Hypothalamus (tissue), 51 donors: Measurements from ENCODE around the gene ZNF493.

Experiments used
- DNase-seq, 51 donors: peaks; one replicate each; lab custom pipeline; 2025; lab: John Stamatoyannopoulos, UW

Gene ZNF493

DNA sequence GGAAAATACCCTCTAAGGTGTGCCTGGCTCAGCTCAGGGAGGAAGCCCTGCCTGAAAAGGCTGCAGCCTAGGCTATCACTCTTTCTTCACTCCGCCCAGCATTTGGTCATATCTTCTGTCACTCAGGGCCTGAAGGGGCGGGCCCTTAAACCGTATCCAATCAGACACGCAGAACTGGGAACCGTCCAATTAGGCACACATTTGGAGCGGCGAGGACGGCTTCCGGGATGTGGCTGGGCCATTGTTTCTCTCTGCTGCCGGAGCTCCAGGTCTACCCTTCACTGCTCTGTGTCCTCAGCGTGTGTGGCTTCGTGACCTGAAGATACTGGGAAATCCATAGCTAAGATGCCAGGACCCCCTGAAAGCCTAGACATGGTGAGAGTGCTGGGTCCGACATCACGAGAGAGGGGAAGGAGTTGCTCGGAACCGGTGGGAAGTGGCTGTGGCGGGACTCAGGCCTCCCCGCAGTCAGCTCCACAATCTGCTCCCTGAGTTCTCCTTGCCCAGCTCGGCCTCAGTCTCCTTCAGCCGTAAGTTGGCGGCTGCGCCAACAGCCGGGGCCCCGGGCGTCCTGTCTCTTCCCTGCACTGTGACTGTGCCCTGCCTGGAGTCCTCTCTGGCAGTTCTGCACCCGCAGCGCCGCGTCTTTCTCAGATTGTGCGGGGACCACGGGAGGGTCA lies at the start of gene ZNF493:
Gene ZNF493 (plus strand): TSS at position 241 of the 680 bp plus-strand sequence. CDS start 105 bp downstream, at position 346.
- DNase-seq = peak; percentile 41 to 97 (median 88)

DNA sequence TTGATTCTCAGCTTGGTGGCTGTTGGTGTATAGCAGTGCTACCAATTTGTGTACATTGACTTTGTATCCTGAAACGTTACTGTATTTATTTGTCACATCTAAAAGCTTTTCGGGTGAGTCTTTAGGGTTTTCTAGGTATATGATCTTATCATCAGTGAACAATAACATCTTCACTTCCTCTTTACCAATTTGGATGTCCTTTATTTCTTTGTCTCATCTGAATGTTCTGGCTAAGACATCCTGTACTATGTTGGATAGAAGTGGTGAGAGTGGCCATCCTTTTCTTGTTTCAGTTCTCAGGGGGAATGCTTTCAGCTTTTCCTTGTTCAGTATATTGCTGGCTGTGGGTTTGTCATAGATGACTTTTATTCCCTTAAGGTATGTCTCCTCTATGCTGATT lies 44.1 kb upstream of the ZNF493 start:
- DNase-seq = no peak

DNA sequence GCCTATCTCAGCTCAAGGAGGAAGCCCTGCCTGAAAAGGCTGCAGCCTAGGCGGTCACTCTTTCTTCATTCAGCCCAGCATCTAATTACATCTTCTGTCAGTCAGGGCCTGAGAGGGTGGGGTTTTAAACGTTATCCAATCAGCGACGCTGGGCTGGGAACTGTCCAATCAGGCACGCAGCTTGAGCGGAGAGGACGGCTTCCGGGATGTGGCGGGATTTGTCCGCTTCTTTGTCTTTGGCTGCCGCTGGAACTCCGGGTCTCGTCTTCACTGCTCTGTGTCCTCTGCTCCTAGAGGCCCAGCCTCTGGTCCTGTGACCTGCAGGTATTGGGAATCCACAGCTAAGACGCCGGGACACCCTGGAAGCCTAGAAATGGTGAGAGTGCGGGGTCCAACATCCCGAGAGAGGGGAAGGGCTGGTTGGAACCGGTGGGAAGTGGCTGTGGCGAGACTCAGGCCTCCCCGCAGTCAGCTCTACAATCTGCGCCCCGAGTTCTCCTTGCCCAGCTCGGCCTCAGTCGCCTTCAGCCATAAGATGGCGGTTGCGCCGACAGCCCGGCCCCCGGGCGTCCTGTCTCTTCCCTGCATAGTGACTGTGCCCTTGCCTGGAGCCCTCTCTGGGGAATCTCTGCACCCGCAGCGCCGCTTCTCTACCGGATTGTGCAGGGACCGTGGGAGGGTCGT lies 38.0 kb upstream of the ZNF493 start, which contains the start of gene ZNF738:
Gene ZNF738 (plus strand): TSS at position 233 of the 684 bp plus-strand sequence. CDS start 141 bp downstream, at position 374.
- peak; percentile 32 to 96 (median 87) for DNase-seq

DNA sequence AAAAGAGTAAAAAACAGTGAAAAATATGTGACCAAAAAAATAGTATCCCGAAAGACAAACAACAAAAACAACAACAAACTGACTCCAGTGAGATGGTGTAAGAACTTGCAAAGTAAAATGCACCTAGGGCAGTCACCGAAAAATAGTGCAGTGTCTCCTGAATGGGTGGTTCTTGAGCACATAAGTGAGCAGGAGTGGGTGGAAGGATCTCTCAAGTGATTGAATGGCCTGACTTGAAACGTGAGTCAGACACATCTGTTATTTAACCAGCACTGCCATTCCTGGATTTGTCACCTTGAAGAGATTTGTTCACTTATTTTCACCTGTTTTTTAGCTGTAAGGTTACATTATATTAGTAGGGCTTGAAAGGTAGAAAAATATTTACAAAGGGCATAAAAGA lies 34.6 kb upstream of the ZNF493 start:
- DNase-seq = no peak

DNA sequence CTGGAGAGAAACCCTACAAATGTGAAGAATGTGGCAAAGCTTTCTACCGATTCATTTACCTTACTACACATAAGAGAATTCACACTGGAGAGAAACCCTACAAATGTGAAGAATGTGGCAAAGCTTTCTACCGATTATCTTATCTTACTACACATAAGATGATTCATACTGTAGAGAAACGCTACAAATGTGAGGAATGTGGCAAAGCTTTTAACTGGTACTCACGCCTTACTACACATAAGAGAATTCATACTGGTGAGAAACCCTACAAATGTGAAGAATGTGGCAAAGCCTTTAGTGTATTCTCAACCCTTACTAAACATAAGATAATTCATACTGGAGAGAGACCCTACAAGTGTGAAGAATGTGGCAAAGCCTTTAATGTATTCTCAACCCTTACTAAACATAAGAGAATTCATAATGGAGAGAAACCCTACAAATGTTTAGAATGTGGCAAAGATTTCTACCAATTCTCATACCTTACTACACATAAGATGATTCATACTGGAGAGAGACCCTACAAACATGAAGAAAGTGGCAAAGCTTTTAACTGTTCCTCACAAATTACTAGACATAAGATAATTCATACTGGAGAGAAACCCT lies 12.9 kb upstream of the ZNF493 start:
- DNase-seq = no peak

DNA sequence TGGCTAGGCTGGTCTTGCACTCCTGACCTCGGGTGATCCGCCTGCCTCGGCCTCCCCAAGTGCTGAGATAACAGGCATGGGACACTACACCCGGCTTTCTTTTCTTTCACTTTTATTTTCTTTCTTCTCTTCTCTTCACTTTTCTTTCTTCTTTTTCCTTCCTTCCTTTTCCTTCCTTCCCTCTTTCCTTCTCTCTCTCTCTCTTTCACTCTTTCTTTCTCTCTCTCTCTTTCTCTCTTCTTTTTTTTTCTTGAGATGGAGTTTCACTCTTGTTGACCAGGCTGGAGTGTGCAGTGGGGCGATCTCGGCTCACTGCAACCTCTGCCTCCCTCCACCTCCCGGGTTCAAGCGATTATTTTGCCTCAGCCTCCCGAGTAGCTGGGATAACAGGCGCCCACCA lies 812 bp upstream of the ZNF493 start:
- DNase-seq = no peak

DNA sequence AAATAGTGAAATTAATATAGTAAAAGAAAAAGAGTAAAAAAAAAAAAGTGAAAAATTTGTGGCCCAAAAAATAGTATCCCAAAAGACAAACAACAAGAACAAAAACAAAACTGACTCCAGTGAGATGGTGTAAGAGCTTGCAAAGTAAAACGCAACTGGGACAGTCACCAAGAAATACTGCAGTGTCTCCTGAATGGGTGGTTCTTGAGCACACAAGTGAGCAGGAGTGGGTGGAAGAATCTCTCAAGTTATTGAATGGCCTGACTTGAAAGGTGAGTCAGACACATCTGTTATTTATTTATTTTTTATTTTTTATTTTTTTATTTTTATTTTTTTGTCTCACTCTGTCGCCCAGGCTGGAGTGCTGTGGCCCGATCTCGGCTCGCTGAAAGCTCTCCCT lies 1.9 kb downstream of the ZNF493 start:
- DNase-seq = no peak

DNA sequence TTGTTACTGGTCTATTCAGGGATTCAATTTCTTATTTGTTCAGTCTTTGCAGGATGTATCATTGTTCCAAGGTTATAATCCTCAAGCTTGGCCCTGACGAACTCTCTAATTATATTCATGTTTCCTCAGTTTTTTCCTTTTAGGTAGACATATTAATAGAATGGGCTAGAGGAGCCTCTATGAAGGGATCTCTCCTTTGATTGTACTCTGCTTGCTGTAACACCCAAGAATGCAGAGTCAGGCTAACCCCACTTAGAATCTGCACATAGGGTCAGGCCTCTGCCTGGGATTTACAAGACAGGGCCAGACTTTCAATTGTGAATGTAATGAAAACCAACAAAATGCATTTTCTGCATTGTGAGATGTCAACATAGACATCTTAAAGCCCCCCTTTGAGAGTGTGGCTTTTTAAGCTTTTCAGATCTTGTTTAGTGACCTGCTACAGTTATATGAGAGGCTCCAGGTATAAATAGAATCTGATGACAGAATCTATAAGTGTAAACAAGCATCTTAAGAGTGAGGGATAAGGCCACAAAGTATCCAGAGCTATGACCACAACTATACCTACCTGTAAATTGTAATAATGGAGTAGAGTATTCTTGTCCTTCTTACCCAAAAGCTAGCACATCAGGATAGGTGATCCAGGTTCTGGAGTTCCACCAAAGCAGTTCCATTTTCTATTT lies 5.5 kb downstream of the ZNF493 start:
- DNase-seq = no peak

DNA sequence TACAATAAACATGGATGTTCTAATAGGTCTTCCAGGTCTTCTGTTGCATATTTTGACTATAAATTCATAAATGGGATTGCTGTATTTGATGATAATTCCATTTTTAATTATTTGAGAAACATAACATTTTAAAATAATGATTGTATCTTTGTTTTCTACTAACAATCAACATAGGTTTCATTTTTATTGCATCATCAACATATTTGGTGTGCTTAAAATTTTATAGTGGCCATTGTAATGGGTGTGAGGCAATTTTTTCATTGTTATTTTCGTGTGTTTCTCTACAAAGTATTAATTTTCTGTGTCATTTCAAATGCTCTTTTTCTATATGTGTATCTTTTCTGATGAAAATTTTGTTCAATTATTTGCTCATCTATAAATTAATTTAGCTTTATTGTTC lies 13.2 kb downstream of the ZNF493 start:
- DNase-seq = no peak

DNA sequence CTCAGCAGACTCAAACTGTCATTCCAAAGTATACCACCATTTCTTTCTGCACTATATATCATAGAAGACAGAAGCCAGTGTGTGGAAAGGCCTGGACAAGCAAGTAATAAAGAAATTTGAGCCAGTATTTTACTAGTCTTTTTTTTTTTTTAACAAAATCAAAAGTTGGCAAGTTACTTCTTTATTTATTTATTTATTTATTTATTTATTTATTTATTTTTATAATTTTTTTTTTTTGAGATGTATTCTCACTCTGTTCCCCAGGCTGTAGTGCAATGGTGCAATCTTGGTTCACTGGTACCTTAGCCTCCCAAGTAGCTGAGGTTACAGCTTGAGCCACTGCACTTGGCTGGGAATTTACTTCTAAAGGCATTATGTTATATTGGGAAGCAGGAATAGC lies 25.3 kb downstream of the ZNF493 start:
- DNase-seq = no peak

DNA sequence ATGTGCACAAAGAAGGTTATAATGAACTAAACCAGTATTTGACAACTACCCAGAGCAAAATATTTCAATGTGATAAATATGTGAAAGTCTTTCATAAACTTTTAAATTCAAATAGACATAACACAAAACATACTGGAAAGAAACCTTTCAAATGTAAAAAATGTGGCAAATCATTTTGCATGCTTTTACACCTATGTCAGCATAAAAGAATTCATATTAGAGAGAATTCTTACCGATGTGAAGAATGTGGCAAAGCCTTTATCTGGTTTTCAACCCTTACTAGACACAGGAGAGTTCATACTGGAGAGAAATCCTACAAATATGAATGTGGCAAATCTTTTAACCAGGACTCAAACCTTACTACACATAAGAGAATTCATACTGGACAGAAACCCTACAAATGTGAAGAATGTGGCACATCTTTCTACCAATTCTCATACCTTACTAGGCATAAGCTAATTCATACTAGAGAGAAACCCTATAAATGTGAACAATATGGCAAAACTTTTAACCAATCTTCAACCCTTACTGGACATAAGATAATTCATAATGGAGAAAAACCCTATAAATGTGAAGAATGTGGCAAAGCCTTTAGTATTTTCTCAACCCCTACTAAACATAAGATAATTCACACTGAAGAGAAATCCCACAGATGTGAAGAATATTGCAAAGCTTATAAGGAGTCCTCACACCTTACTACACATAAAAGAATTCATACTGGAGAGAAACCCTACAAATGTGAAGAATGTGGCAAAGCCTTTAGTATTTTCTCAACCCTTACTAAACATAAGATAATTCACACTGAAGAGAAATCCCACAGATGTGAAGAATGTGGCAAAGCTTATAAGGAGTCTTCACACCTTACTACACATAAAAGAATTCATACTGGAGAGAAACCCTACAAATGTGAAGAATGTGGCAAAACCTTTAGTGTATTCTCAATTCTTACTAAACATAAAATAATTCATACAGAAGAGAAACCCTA lies 26.4 kb downstream of the ZNF493 start:
- no peak for DNase-seq

DNA sequence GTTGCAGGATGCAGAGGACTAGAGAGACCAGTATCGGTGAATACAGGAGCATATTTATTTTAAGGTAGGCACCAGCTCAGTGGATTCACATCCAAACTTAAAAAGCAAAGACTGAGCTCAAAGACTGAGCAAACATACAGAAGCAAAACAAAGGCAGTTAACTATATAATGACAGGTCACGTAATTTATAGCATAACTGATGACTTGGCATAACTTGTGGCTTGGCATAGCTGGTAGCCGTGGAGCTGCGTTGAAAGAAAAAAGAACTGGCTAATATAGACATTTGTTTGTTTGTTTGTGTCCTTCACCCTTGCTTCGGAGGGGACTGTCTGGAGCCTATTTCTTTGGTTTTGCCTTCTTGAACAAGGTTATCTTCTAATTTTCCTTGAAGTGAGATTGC lies 33.7 kb downstream of the ZNF493 start:
- DNase-seq = no peak

DNA sequence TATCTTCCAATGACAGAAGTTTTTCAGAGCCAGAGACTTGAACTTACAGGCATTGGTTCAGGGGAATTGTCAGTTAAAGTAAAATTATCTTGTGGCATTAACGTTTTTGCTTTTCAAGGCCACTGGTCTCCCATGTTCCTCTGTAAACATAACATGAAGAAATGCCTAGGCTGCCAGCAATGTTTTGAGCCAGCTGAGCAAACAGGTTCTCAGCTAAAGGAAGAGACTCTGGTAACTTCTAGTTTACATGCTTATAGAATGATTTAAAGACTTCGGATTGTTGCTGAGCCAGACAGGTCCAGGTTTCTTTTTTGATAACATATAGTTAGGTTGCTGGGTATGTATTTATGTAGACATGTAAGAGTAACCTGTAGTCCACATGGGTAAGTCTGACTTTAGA lies 35.7 kb downstream of the ZNF493 start:
- no peak for DNase-seq

DNA sequence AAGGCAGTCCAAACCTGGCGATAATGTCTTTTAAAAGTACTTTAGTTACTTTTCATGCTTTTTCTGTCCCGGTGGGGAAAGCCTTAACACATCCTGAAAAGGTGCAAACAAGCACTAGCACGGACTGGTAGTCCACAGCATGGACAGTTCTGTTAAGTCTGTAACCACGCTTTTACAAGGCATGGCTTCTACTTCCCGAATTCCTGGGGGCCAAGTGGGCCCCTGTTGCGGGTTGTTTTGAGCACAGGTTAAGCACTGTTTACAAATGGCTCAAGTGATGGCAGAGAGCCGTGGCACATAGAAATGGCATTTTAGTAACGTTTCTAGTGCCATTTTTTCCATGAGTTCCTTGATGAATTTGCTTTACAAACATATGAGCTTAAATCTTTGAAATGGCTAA lies 37.6 kb downstream of the ZNF493 start:
- no peak for DNase-seq

DNA sequence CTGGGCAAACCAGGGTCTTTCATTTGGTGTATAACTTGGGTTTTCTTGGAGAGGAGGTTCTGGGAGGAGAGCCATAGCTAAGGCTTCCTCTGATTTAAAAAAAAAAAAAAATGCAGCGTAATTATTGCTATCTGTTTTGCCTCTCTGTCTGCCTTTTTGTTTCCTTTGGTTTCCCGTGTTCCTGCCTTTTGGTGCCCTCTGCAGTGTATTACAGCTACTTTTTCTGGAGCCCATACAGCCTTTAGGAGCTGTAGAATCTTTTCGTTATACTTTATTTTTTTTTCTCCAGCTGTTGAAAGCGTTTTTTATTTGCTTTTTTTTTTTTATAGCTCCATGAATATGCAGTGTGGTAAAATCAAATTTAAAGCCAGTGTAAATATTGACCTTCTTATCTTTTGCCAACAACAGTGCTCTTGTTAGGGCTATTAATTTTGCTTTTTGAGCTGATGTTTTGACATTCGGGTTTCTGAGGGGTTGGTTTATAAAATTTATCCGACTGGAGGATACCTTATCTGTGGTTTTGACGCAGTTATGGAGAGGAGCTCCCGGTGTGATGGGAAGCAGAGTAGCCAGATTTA lies 38.1 kb downstream of the ZNF493 start:
- no peak for DNase-seq

DNA sequence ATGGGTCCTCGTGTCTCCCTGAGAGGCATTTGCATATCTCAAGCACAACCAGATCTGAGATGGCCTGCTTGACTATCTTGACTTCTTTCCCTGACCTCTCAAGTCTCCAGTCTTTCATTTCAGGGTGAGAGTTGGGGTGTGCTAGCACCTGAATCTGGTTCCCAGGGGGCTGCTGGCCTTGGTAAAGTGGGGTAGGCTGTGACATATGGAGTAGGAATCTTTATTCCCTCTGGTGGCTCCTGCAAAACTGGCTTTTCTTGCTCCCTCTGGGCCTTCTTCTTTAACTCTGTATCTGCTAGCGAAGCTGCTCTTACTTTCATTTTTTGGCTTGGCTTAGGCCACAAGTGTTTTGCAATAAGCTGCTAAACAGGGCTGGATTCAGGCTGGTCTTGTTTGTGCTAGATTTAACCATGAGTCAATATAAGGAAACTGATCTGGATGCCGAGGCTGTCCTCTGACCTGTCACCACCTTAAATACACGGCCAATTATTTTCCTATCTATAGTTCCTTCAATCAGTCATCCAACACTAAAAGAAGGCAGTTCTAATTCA lies 42.3 kb downstream of the ZNF493 start:
- DNase-seq = peak in 1 of 51 donors; percentile 2

DNA sequence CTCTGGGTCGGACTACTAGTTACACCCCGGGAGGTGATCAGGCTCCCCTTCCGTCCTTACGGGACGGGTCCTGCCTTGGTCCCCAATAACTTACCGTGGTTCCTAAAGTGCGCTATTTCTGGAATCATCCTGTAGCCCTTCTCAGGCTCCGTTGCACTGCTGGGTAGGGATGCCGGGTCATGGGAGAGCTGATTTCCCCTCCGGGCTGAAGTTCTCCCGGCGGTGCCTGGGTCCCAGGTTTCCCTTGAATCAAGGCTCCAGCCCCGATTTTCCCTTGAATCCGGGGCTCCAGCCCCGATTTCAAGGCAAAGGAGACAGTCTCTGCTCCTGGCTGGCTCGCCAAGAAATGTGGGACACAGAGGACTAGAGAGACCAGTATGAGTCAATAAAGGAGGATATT lies 43.4 kb downstream of the ZNF493 start:
- DNase-seq = no peak

DNA sequence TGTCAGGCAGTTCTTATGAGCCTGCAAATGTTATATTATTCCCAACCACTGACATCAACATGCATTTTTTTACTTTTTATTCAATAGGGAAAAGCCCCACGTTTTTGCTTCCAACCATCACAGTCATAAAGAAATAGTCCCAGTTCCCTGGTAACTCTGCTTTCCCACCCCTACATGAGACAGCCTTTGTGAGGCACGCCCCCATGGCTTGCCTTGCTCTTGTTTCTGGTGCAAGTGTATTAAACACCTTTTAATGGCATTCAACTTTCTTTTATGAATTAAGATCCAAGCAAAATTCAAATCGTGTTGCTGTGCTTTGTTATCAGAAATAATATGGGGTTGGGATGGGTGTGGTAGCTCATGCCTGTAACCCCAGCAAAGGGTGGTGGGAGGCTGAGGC lies 54.3 kb downstream of the ZNF493 start:
- DNase-seq = no peak

DNA sequence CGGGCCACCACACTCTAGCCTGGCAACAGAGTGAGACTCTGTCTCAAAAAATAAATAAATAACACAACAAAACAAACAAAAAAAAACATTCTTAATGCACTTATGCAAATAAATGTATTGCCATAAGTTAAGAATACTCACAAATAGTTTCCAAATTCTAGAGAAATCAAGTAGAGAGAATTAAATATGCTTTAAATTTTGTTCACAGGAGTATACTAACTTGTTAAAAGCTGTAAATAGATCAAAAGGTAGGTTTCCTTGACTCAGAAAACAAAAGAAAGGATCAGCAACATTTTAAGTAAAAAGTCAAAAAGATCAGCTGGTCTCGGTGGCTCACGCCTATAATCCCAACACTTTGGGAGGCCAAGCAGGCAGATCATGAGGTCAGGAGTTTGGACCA lies 58.0 kb downstream of the ZNF493 start:
- DNase-seq = no peak
